GM12878 (cell line): ENCODE data around the gene ARFGAP2. TPM values are rescaled to one million over a fixed set of nuclear protein-coding genes. Genes with fewer than 3 reads are reported as not detected.

ENCODE experiments used
- ATAC-seq: fragments of 200-7000 bp; cut with Tn5 transposase; 3 replicates; pipeline ENCODE4 v1.9.1; 2020; ENCODE audit warnings: mild to moderate bottlenecking, moderate library complexity
- BruUV-seq: library from RNA; stranded (reverse); fragments of 400-500 nt; replicated peaks from 2 replicates; lab custom pipeline; 2021; lab: Mats Ljungman, UMichigan
- CTCF ChIA-PET: fragments of 300-600 bp; sonication (Branson Sonifier 250); formaldehyde crosslinking; extraction: SDS; loops from one replicate; lab custom pipeline; 2021; ENCODE audit warnings: inconsistent platforms; lab: Yijun Ruan, JAX
- POLR2A ChIA-PET: fragments of 350-600 bp; formaldehyde crosslinking; extraction: SDS; loops from one replicate; lab custom pipeline; 2021; ENCODE audit warnings: inconsistent platforms; lab: Charles Lee
- RAD21 ChIA-PET: fragments of 300-600 bp; sonication (Branson Sonifier 250); formaldehyde crosslinking; loops from one replicate; lab custom pipeline; 2023; ENCODE audit warnings: antibody characterized with exemption; ENCODE audit not compliant: unreplicated experiment; lab: Charles Lee
- SMC1A ChIA-PET: fragments of 300-600 bp; sonication (Branson Sonifier 250); formaldehyde crosslinking; loops from one replicate; lab custom pipeline; 2023; ENCODE audit not compliant: unreplicated experiment, uncharacterized antibody; lab: Charles Lee
- DNase-seq: peaks from one replicate; pipeline ENCODE4 v3.0.0-alpha.2; 2011; ENCODE audit warnings: low read depth, low spot score
- FAIRE-seq: peaks from 3 replicates; lab custom pipeline; 2011; peaks lifted over from hg19 to GRCh38; lab: Jason Lieb, UNC
- H2AFZ ChIP-seq: 2 replicates; pipeline ENCODE4 v1.6.0; 2011; ENCODE audit warnings: low read depth, low read length, control low read depth; ENCODE audit not compliant: control insufficient read depth
- H3K27ac ChIP-seq: 2 replicates; pipeline ENCODE4 v1.5.1; 2011; ENCODE audit warnings: control low read depth; ENCODE audit not compliant: control insufficient read depth, insufficient read depth
- H3K27me3 ChIP-seq, 2 experiments: replicated peaks in 1 of 2; 2 replicates each; pipeline versions ENCODE4 v1.6.0 to v1.6.1; 2011; ENCODE audit warnings: low read length in 1 of 2; ENCODE audit not compliant: control insufficient read depth in 2 of 2, insufficient read depth in 2 of 2
- H3K36me3 ChIP-seq, 2 experiments: 2 replicates each; pipeline ENCODE4 v1.5.1; 2011; ENCODE audit warnings: low read length in 1 of 2; ENCODE audit not compliant: control insufficient read depth in 2 of 2, insufficient read depth in 2 of 2
- H3K4me1 ChIP-seq: 2 replicates; pipeline ENCODE4 v1.6.1; 2011; ENCODE audit warnings: mild to moderate bottlenecking, low read length, moderate library complexity, mixed read lengths; ENCODE audit not compliant: control insufficient read depth, insufficient read depth
- H3K4me2 ChIP-seq: 2 replicates; pipeline ENCODE4 v1.6.0; 2011; ENCODE audit warnings: control low read depth; ENCODE audit not compliant: control insufficient read depth, insufficient read depth
- H3K4me3 ChIP-seq: fragments of 200-600 bp; sonication (generic); 2 replicates; pipeline ENCODE4 v1.5.1; 2016
- H3K79me2 ChIP-seq: 2 replicates; pipeline ENCODE4 v1.6.0; 2011; ENCODE audit warnings: low read length; ENCODE audit not compliant: control insufficient read depth, insufficient read depth
- H3K9ac ChIP-seq: 2 replicates; pipeline ENCODE4 v1.8.0; 2011; ENCODE audit warnings: low read length, control low read depth, mixed read lengths; ENCODE audit not compliant: control insufficient read depth, insufficient read depth
- H3K9me3 ChIP-seq: replicated peaks from 3 replicates; pipeline ENCODE4 v1.5.1; 2011; ENCODE audit warnings: mild to moderate bottlenecking, low read length; ENCODE audit not compliant: control insufficient read depth, insufficient read depth
- H4K20me1 ChIP-seq: 2 replicates; pipeline ENCODE4 v1.6.0; 2011; ENCODE audit not compliant: control insufficient read depth, insufficient read depth
- BMI1 ChIP-seq: fragments of 450-650 bp; IDR thresholded peaks from 2 replicates; pipeline ENCODE4 v1.6.1; 2016; ENCODE audit warnings: mild to moderate bottlenecking, moderate library complexity, borderline replicate concordance
- DPF2 ChIP-seq: fragments of 450-650 bp; IDR thresholded peaks from 2 replicates; pipeline ENCODE4 v1.6.1; 2017; ENCODE audit warnings: mild to moderate bottlenecking
- E2F4 ChIP-seq: IDR thresholded peaks from 2 replicates; pipeline ENCODE4 v1.6.1; 2012; ENCODE audit warnings: low read depth, low read length, improper control_type of control experiment
- LARP7 ChIP-seq: fragments of 450-650 bp; IDR thresholded peaks from 2 replicates; pipeline ENCODE4 v1.6.1; 2017; ENCODE audit warnings: mild to moderate bottlenecking
- MTA3 ChIP-seq: IDR thresholded peaks from 2 replicates; pipeline ENCODE4 v1.6.1; 2012; ENCODE audit warnings: low read length, inconsistent platforms, borderline replicate concordance
- NRF1 ChIP-seq: conservative IDR thresholded peaks from 2 replicates; pipeline ENCODE4 v1.6.1; 2011; ENCODE audit warnings: mild to moderate bottlenecking, low read depth, low read length, improper control_type of control experiment
- RBBP5 ChIP-seq: fragments of 200-600 bp; sonication (generic); conservative IDR thresholded peaks from 2 replicates; pipeline ENCODE4 v1.6.1; 2016
- SIX5 ChIP-seq: IDR thresholded peaks from 2 replicates; pipeline ENCODE4 v1.6.1; 2011; ENCODE audit warnings: mild to moderate bottlenecking, low read depth, low read length, moderate library complexity; ENCODE audit not compliant: severe bottlenecking
- TARDBP ChIP-seq: IDR thresholded peaks from 2 replicates; pipeline ENCODE4 v1.6.1; 2016; ENCODE audit warnings: borderline replicate concordance
- ZNF274 ChIP-seq: IDR thresholded peaks from one replicate; pipeline ENCODE4 v1.8.0; 2011; ENCODE audit not compliant: insufficient read length, insufficient read depth
- WGBS: methylation state at CpG from one replicate; pipeline ENCODE4 v1.1.6; 2016; ENCODE audit warnings: low lambda C conversion rate; ENCODE audit not compliant: insufficient replicate concordance, insufficient coverage; ENCODE audit errors: missing lambda C conversion rate; 5-methylcytosine and 5-hydroxymethylcytosine counted together
- in situ Hi-C: fragments of 300-500 bp; cut with MboI; formaldehyde crosslinking; loops from 9 replicates; pipeline ENCODE4 v1.14.3; 2018; ENCODE audit warnings: mixed read lengths
- intact Hi-C: fragments of 100-400 bp; cut with micrococcal nuclease; formaldehyde crosslinking; loops from one replicate; pipeline ENCODE4 v1.14.2; 2022; ENCODE audit not compliant: unreplicated experiment
- polyA plus RNA-seq, 11 experiments: library from polyadenylated mRNA; depleted of rRNA in 4 of 11; unstranded in 6 of 11; stranded (reverse) in 5 of 11; fragments of >200 nt; fragmentation: Nextera tagmentation in 4 of 11; fragmentation: Illumina TruSeq in 1 of 11; extraction: Ambion mirVana in 4 of 11; extraction: Trizol in 1 of 11; gene quantifications; 1 replicate in 1 of 11; 2 replicates in 10 of 11; pipeline versions ENCODE4 v1.2.1 to v1.2.3, GENCODE V29; 2011 to 2016; ENCODE audit warnings: inconsistent platforms in 2 of 11, missing spikeins in 2 of 11, low read depth in 1 of 11
- total RNA-seq, 4 experiments: library from RNA; depleted of rRNA in 3 of 4; stranded (reverse); fragments of >200 nt in 3 of 4; fragmentation: Illumina TruSeq in 1 of 4; extraction: Trizol in 1 of 4; gene quantifications; 2 replicates each; pipeline versions ENCODE4 v1.2.1 to v1.2.3, GENCODE V29; 2013 to 2021
- TF ChIP-seq, protein P1 (sequence below): fragments of 150-350 bp; IDR thresholded peaks from 2 replicates; pipeline ENCODE4 v1.6.1; 2016; ENCODE audit warnings: low read depth, low read length

The ARFGAP2 gene
- total and polyA plus RNA-seq, 10 of the 15 experiments (the other 5 are each of a cell fraction or from before 2014, with no cell fraction given), result 20.9 to 100 (median 75.5) TPM

GRCh38 chr11:47171856-47172255 lies 4.8 kb downstream of the ARFGAP2 start:
- peaks cover 29 to 30% of the 10 kb centered on the region in 2 experiments; a peak in 3 of 4 replicates for H3K36me3 ChIP-seq

GRCh38 chr11:47171061-47171838 lies 5.4 kb downstream of the ARFGAP2 start:
- no peak for ATAC-seq
- Histone ChIP-seq H3K36me3 (peaks cover 33 to 35% of the 10 kb centered on the region in 2 experiments; a peak in 3 of 4 replicates), H2AFZ (no peak overlapping the region), H3K9ac (no peak overlapping the region), H3K4me1 (peaks cover 6% of the 10 kb centered on the region), H3K9me3 (no peaks in the 10 kb centered on the region), H4K20me1 (peaks cover 4% of the 10 kb centered on the region), H3K27me3 (no peaks in the 10 kb centered on the region), H3K27ac (no peak overlapping the region), H3K4me3 (no peak overlapping the region), H3K79me2 (peaks cover 27% of the 10 kb centered on the region), H3K4me2 (no peak overlapping the region)
- no TSS peak for BruUV-seq
- SMC1A ChIA-PET, result interaction anchor here (0.7 to 1.3 kb wide), 2 partner anchors 8 to 77 kb away, joined by 3 read pairs; partner anchors contain the start of gene ACP2
- 98% methylated on average over 16 of the region's 16 CpGs for WGBS
- no peak for FAIRE-seq
- RAD21 ChIA-PET, result interaction anchor here (1.5 kb wide), 1 partner anchor 88 kb away, joined by 5 read pairs; no protein-coding TSS in a partner anchor
- intact Hi-C loops (loop anchor here (10.0 kb wide), 1 partner anchor 674 kb away; the partner anchor contains the start of gene NUP160), in situ Hi-C loops (no loop called here)
- CTCF ChIA-PET, result interaction anchor here (1.8 to 2.3 kb wide), 4 partner anchors 9 to 88 kb away, joined by 5 to 9 read pairs (median 8); no protein-coding TSS in a partner anchor
- POLR2A ChIA-PET, result interaction anchor here (0.7 to 0.8 kb wide), 2 partner anchors 65 to 100 kb away, joined by 3 to 4 read pairs; no protein-coding TSS in a partner anchor
- no peak for DNase-seq
- TF ChIP-seq DPF2 (no peak), RBBP5 (no peak), E2F4 (no peak), NRF1 (no peak), MTA3 (no peak)
- TF ChIP-seq, protein P1, sequence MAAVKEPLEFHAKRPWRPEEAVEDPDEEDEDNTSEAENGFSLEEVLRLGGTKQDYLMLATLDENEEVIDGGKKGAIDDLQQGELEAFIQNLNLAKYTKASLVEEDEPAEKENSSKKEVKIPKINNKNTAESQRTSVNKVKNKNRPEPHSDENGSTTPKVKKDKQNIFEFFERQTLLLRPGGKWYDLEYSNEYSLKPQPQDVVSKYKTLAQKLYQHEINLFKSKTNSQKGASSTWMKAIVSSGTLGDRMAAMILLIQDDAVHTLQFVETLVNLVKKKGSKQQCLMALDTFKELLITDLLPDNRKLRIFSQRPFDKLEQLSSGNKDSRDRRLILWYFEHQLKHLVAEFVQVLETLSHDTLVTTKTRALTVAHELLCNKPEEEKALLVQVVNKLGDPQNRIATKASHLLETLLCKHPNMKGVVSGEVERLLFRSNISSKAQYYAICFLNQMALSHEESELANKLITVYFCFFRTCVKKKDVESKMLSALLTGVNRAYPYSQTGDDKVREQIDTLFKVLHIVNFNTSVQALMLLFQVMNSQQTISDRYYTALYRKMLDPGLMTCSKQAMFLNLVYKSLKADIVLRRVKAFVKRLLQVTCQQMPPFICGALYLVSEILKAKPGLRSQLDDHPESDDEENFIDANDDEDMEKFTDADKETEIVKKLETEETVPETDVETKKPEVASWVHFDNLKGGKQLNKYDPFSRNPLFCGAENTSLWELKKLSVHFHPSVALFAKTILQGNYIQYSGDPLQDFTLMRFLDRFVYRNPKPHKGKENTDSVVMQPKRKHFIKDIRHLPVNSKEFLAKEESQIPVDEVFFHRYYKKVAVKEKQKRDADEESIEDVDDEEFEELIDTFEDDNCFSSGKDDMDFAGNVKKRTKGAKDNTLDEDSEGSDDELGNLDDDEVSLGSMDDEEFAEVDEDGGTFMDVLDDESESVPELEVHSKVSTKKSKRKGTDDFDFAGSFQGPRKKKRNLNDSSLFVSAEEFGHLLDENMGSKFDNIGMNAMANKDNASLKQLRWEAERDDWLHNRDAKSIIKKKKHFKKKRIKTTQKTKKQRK, result no peak

More at GRCh38 chr11:47171856-47172255, 4.8 kb downstream of the ARFGAP2 start:
- Histone ChIP-seq H3K79me2 (peaks cover 32% of the 10 kb centered on the region), H3K4me2 (no peak overlapping the region), H3K4me3 (no peak overlapping the region), H3K27me3 (no peaks in the 10 kb centered on the region), H3K9ac (no peak overlapping the region), H3K4me1 (peaks cover 6% of the 10 kb centered on the region), H3K9me3 (no peaks in the 10 kb centered on the region), H3K27ac (no peak overlapping the region), H2AFZ (no peak overlapping the region), H4K20me1 (peaks cover 4% of the 10 kb centered on the region)
- intact Hi-C loops (loop anchor here (10.0 kb wide), 1 partner anchor 673 kb away; the partner anchor contains the start of gene NUP160), in situ Hi-C loops (no loop called here)
- ChIA-PET SMC1A (interaction anchor here (0.7 to 1.3 kb wide), 2 partner anchors 9 to 76 kb away, joined by 3 read pairs; partner anchors contain the start of gene ACP2), POLR2A (interaction anchor here (0.8 kb wide), 1 partner anchor 99 kb away, joined by 4 read pairs; no protein-coding TSS in a partner anchor), CTCF (interaction anchor here (0.9 to 2.3 kb wide), 5 partner anchors 9 to 241 kb away, joined by 3 to 9 read pairs (median 7); no protein-coding TSS in a partner anchor), RAD21 (interaction anchor here (0.6 to 1.5 kb wide), 3 partner anchors 77 to 283 kb away, joined by 4 to 5 read pairs (median 4); no protein-coding TSS in a partner anchor)
- DNase-seq (no peak), ATAC-seq (no peak), FAIRE-seq (no peak)
- no TSS peak for BruUV-seq
- no peak for TF ChIP-seq BMI1
- no peak for TF ChIP-seq SIX5
- no peak for TF ChIP-seq LARP7
- TF ChIP-seq TARDBP, result no peak
- no peak for TF ChIP-seq ZNF274
- WGBS, result 98% methylated on average over 8 of the region's 8 CpGs
